SK-N-MC (cell line): ENCODE results near the gene RCSD1.

Source experiments
- EZH2 ChIP-seq: fragments of 200-600 bp; sonication (generic); IDR thresholded peaks from one replicate; pipeline ENCODE4 v1.6.1; 2017; ENCODE audit warnings: antibody characterized with exemption
- POLR2AphosphoS5 ChIP-seq: IDR thresholded peaks from 2 replicates; pipeline ENCODE4 v1.6.1; 2012; ENCODE audit warnings: mild to moderate bottlenecking, low read depth, low read length, borderline replicate concordance

- no peak for TF ChIP-seq EZH2
- no peak for TF ChIP-seq POLR2AphosphoS5
Measured at GRCh38 chr1:167617153-167618147, 12.6 kb upstream of the RCSD1 start.
